Placental epithelial cell (primary cell): ENCODE data around the gene MRPL21. TPM values are rescaled to one million over a fixed set of nuclear protein-coding genes. Genes with fewer than 3 reads are reported as not detected.

Experiments
- total RNA-seq: library from RNA; depleted of rRNA; stranded (reverse); fragments of >200 nt; gene quantifications from 2 replicates; pipeline ENCODE4 v1.2.3, GENCODE V29; 2012

The MRPL21 gene
- total RNA-seq = 30.6 and 50.3 TPM in 2 replicates

GRCh38 chr11:68903288-68904247 is at the start of gene MRPL21, which contains the start of gene IGHMBP2:
TSS of gene MRPL21 (minus strand) at chr11:68903832. CDS start at chr11:68903810, 22 bp downstream.
TSS of gene IGHMBP2 (plus strand) at chr11:68903891. CDS start at chr11:68903953, 62 bp downstream.

GRCh38 chr11:68841718-68842426 is 61.8 kb downstream of the MRPL21 start, which contains the start of gene CPT1A:
TSS of gene CPT1A (minus strand) at chr11:68841916. CDS start at chr11:68815474, 26,442 bp downstream.

Other genes starting within 250 kb of the MRPL21 start
- gene GAL, start 219.3 kb downstream of the MRPL21 start, total RNA-seq = 5.1 TPM in 1 of 2 replicates, not detected in the other
- 4.7 and 5.6 TPM in 2 replicates for gene TESMIN, start 152.3 kb downstream of the MRPL21 start, total RNA-seq
- 20.9 and 28.7 TPM in 2 replicates for gene CPT1A, start 61.9 kb downstream of the MRPL21 start, total RNA-seq
- 10.1 and 13.3 TPM in 2 replicates for gene IGHMBP2, start 59 bp upstream of the MRPL21 start, total RNA-seq
- gene MRGPRD, start 77.2 kb upstream of the MRPL21 start, total RNA-seq = not detected in 2 replicates
- gene MRGPRF, start 109.4 kb upstream of the MRPL21 start, total RNA-seq = 3.7 and 5.1 TPM in 2 replicates
- 10.6 and 12.2 TPM in 2 replicates for gene TPCN2, start 145.1 kb upstream of the MRPL21 start, total RNA-seq